GM19035 (cell line): Measurements from ENCODE around the gene NINJ2.
"Not testable (repeated sequence)": the region's sequence is repeated elsewhere in the genome, so short reads cannot be mapped to it uniquely, and the experiment has no call there.

Experiments used
- ATAC-seq: cut with Tn5 transposase; IDR thresholded peaks from one replicate; pipeline ENCODE4 v1.9.1; 2021; ENCODE audit not compliant: unreplicated experiment

NINJ2 gene

GRCh38 chr12:588024-588322 is 75.3 kb downstream of the NINJ2 start:
- ATAC-seq, result no peak

DNA sequence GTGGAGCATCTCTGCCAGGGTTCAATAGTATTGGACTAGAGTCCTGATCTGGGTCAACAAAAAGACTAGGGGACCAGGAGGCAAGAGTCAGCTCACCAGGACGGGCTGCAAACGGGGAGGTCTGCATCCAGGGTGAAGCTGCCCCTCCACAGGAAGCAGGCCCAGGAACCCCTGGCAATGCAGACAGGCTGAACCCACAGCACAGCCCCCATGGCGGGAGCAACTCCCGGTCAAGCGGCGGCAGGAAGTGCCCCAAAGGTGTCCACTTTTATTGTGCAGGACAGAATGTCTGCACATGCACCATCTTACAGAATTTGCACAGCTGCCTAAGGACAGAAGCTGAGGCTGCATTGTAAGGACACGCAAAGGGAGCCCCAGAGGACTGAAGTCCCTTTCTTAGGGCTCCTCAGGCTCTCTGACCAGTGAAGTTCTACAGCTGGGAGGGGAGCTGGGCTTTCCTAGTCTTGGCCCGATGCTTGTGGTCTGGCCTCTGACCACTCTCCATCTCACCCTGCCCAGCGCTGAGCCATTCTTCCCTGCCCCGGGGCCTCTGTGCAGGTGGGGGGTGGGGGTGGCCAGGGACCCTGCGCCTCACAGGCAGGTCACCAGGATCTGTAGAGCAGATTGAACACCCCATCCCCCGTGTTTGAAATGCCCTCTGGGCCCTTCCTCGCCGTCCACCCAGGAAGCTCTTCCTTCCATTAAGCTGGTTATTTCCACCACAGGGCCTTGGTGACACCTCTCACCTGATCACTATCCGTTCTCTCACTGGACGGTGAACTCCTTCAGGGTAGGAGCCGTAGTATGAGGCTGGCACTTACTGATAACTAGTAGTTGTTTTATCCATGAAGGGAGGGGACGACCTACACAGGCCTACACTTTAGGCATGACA is 75.9 kb downstream of the NINJ2 start:
- no peak for ATAC-seq

DNA sequence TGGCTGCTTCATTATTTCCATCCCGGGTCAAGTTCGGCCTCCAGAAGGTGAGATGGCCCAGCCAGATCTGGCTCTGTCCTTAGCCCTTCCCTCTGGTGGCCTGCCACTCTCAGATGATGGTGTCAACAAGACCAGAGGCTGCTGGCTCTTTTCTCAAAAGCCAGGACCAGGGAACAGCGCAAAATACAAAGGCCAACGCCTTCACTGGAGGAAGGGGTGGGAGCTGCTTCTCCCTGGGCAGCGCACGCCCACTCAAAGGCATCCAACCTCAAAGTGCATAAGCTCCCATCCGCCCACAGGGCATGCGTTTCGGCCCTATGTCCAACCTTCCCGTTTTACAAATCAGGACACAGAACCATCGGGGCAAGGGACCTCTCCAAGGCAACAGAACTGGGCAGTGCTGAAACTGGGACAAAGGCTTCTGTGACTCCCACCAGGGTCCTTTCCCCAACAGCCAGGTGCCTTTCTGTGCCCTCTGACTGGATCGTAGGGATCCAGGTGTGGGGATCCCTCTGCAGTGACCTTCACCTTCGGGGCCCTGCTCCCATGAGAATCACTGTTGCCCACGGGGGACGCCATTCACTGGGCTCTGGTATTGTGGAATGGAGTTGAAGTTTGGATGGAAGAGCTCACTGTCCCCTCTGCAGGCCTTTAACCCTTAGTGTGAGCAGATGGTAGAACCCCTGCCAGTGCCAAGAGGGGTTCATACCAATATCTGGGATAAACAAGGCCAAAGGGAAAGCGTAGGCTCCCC is 76.8 kb downstream of the NINJ2 start:
- no peak for ATAC-seq

- no peak for ATAC-seq
Observed at GRCh38 chr12:585062-586061, 77.9 kb downstream of the NINJ2 start.

- ATAC-seq, result no peak
Observed at GRCh38 chr12:583251-583869, 79.9 kb downstream of the NINJ2 start.

DNA sequence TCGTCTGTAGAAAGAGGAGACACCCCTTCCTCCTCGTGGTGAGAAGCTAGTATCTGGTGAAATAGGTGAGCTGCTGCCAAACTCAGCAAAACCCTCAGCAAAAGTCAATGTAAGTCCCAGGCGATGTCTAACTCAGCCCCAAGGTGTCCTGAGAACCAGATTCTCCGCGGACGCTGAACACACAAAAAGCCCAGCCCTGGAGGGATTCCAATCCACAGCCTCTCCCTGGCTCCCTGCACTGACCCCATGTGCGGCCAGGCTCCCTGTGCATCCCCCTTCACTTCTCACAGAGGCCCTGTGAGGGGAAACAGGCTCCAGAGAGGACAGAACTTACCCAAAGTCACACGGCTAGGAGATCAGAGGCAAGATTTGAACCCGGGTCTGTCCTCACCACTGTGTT is 81.5 kb downstream of the NINJ2 start:
- no peak for ATAC-seq

DNA sequence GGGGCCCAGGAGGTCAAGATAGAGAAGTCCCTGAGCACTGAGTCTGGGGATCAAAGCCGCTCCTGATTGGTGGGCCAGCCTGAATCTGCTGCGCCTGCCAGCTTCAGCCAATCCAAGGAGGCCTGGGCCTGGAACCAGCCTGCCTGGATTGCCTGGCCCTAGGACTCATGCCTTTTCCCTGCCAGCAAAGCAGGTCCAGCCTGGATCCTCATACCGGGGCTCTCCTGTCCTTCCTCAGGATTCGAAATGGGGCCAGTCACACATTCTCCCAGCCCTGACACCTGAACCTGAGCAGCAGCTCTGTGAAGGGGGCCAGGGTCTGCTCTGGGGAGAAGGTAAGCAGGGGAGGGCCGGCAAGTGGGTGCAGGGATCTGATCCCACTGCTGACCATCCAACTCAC is 81.9 kb downstream of the NINJ2 start:
- ATAC-seq, result no peak

DNA sequence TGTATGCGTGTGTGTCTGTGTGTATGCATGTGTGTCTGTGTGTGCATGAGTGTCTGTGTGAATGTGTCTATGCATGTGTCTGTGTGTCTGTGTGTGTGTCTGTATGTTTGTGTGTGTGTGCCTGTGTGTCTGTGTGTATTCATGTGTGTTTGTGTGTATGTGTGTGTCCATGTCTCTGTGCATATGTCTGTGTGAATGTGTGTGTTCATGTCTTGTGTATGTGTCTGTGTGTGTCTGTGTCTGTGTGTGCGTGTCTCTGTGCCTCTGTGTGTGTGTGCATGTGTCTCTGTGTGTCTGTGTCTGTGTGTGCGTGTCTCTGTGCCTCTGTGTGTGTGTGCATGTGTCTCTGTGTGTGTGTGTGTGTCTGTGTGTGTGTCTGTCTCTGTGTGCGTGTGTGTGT is 82.4 kb downstream of the NINJ2 start:
- ATAC-seq, result no peak

GRCh38 chr12:579420-580110 is 83.7 kb downstream of the NINJ2 start:
- no peak for ATAC-seq

GRCh38 chr12:578748-579419 is 84.4 kb downstream of the NINJ2 start:
- no peak for ATAC-seq

DNA sequence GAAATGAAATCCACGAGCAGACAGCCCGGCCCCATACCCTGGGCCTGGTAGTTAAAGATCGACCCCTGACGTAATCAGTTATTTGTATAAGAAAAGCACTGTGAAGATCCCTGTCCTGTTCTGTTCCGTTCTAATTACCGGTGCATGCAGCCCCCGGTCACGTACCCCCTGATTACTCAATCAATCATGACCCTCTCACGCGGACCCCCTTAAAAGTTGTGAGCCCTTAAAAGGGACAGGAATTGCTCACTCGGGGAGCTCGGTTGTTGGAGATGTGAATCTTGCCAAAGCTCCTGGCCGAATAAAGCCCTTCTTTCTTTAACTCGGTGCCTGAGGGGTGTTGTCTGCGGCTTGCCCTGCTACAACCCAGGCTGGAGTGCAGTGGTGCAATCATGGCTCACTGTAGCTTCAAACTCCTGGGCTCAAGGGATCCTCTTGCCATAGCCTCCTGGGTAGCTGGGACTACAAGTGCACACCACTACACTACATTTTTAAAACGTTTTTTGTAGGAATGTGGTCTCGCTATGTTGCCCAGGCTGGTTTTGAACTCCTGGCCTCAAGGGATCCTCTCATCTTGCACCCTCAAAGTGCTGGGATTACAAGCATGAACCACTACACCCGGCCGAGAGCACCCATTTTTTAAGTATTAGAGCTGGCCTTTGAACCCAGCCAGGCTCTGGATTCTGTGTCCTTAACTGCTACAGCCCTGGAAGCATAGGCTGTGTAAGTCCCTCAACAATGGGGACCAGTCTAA is 85.1 kb downstream of the NINJ2 start:
- ATAC-seq, result not testable (repeated sequence)

DNA sequence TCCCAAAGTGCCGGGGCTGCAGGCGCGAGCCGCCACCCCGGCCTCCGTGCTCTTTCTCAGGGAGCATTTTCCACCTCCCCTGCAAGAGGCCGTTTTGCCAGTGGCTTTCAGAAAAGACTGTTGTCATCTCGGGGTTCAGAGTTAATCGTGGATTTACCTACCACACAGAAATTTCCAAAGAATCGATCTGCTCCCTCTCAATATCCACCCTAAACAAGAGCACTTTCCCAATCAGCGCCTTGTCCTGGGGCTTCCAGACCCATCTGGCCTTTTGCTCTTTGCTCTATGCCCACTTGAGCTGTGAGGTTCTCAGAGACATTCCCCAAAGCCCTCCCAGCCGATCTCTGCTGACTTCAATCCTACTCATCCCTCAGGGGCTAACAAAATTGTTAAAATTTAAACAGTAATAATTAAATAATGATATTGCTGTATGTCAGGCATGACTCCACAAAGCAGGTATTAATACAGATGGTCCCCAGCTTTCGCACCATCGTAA is 86.6 kb downstream of the NINJ2 start:
- ATAC-seq, result no peak

DNA sequence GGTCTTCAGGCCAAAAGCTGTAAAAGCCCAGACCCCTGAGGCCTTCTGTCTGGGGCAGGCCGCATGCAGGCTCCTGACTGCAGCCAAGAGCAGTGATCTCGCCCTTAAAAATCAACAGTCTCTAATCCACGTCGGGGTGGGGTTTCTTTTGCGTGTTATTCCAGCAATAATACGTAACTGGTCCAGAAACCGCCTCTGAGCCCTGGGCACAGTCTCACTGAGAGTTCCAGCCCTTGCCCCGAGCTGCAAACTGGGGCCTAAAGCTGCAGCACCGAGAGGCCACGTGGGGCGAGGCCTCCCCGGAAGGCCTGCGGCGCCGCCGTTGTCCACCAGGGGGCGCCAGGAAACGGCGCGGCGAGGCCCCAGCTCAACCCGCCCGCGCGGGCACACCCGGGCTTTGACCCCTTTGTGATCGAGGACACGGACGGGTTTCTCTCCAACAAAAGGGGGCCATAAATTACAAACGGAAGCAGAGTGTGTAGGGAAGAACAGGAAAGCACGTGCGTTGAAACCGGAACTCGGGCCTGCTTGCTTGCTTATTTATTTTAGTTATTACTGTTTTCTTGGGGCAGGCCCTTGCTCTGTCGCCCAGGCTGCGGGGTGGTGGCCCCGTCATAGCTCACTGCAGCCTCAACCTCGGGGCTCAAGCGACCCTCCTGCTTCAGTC is 87.2 kb downstream of the NINJ2 start:
- ATAC-seq, result no peak

DNA sequence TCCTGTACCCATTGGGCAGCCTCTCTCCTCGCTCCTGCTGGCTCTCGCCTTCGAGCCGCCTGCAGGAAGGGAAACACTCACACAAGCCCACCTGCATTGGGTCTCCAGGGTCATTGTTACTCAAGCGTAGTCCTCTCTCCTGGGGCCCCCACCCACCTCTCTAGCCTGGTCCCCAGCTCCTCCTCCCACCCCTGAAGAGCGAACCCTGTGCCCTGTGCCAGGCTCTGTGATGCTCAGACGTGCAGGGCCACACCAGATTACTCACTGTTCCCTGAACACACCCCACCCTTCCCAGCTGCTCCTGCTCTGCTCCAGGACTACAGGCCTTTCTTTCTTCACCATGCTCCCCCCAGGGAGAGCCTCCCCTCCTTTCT is 88.1 kb downstream of the NINJ2 start:
- no peak for ATAC-seq

- ATAC-seq, result no peak
Observed at GRCh38 chr12:574475-575128, 88.6 kb downstream of the NINJ2 start.

DNA sequence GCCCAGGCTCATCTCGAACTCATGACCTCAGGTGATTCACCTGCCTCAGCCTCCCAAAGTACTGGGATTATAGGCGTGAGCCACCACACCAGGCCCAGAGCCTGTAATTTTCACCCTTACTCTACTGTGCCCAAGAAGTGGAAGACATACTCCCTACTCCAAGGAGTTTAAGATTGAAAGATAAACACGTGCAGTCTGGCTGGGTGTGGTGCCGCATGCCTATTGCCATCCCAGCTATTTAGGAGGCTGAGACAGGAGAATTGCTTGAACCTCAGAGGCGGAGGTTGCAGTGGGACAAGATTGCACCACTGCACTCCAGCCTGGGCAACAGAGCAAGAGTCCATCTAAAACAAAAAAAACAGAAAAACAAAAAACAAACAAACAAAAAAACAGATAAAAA is 90.0 kb downstream of the NINJ2 start:
- ATAC-seq, result no peak

DNA sequence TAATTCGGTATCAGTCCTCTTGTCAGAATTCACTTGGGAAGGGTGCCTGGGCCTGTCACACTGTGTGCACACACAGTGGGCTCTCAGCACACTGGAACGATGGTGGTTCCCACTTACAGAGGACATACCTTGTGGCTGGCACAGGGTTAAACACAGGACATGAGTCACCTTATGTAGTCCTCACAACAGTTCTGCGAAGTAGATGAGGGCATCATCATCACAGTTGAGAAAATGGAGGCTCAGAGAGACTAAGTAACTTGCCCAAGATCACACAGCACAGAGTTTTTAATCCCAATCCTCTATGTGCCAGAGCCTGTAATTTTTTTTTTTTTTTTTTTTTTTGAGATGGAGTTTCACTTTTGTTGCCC is 90.7 kb downstream of the NINJ2 start:
- ATAC-seq, result no peak
